Endothelial cell (in vitro differentiated cells): Measurements from ENCODE around the gene KCNJ6. TPM values are rescaled to one million over a fixed set of nuclear protein-coding genes. Genes with fewer than 3 reads are reported as not detected.

ENCODE experiments used
- DNase-seq: peaks from one replicate; pipeline ENCODE4 v3.0.0; 2021; ENCODE audit warnings: low spot score
- H3K27ac Mint-ChIP-seq: one replicate; pipeline ENCODE4 v1.8.0; 2021; ENCODE audit warnings: mixed read lengths, inconsistent platforms; ENCODE audit not compliant: unreplicated experiment
- H3K27me3 Mint-ChIP-seq: one replicate; pipeline ENCODE4 v1.8.0; 2021; ENCODE audit warnings: mild to moderate bottlenecking, moderate library complexity, mixed read lengths, inconsistent platforms; ENCODE audit not compliant: unreplicated experiment
- H3K36me3 Mint-ChIP-seq: one replicate; pipeline ENCODE4 v1.8.0; 2021; ENCODE audit warnings: mild to moderate bottlenecking, low read depth, mixed read lengths, inconsistent platforms; ENCODE audit not compliant: unreplicated experiment
- H3K4me1 Mint-ChIP-seq: one replicate; pipeline ENCODE4 v1.8.0; 2021; ENCODE audit warnings: mild to moderate bottlenecking, mixed read lengths, inconsistent platforms; ENCODE audit not compliant: unreplicated experiment
- H3K4me3 Mint-ChIP-seq: one replicate; pipeline ENCODE4 v1.8.0; 2021; ENCODE audit warnings: mild to moderate bottlenecking, mixed read lengths, inconsistent platforms; ENCODE audit not compliant: unreplicated experiment
- H3K9me3 Mint-ChIP-seq: one replicate; pipeline ENCODE4 v1.8.0; 2021; ENCODE audit warnings: mixed read lengths, inconsistent platforms; ENCODE audit not compliant: unreplicated experiment
- CTCF ChIP-seq: fragments of 200-600 bp; sonication (generic); IDR thresholded peaks from one replicate; pipeline ENCODE4 v1.5.0; 2021; ENCODE audit warnings: antibody characterized with exemption; ENCODE audit not compliant: unreplicated experiment
- total RNA-seq: library from RNA; stranded (reverse); fragmentation: NEBNext Ultra II Directional; extraction: Animal tissue kit (Norgen Biotek cat#: 25700); gene quantifications from one replicate; pipeline ENCODE4 v1.2.1, GENCODE V29; 2021; ENCODE audit not compliant: unreplicated experiment

The KCNJ6 gene
- total RNA-seq, 1 donor from 2014 or later: 0.41 TPM

DNA sequence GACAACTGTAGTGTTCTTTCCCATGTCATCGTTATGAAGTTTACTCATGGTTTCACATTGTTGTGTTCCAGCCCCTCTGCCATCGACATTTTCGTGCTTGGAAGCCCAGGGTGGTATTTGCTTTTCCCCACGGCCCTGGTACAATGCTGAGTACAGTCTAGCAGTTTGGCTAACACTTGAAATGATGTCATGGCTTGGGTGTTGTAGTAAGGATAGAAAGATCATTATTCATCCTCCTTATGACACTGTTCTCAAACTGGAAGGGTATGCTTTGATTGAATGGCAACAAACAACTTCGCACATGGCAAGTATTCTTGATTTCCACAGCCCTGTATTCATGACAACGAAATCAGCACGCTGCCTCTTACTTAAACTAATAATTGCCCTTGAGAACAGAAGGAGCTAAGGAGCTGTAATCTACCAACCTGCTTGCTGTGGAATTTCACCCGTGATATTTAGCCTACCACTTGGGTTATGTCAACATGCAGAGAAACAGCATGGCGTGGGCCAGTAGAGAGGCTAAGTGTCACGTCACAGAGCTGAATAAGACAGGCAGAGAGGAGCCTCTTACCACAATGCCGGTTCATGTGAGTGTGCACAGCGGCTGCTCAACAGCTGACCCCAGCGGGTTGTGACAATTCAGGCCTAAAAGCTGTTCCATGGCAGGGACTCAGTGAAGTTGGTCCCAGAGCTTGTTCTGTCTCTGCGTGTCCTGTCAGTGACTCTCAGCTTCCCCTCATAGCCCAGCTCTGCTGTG lies 73.9 kb downstream of the KCNJ6 start:
- no peaks in the 10 kb centered on the region for H3K36me3 Mint-ChIP-seq
- H3K27ac Mint-ChIP-seq: no peak overlapping the region
- H3K9me3 Mint-ChIP-seq: no peaks in the 10 kb centered on the region

DNA sequence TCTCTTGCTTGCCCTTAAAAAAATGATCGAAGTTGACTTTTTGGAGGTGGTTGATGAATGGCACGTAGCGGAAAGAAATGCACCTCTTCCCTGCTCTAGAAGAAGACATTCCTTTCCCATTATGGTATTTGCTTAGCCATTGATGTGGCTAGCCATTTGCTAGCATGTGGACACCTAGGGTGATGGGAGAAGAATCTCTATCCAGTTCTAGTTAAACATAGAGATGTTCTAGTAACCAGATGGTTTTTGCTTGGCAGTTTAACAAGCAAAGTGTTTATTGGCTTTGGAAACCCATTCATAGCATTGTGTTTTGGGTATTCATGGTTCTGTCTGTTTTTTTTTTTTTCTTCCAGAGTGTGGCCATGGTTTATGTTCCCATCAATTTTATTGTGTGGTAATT lies 78.9 kb downstream of the KCNJ6 start:
- H3K36me3 Mint-ChIP-seq: peaks cover 3% of the 10 kb centered on the region

More for the DNA sequence above, 73.9 kb downstream of the KCNJ6 start:
- Mint-ChIP-seq H3K4me1 (peaks cover 3% of the 10 kb centered on the region), H3K27me3 (peaks cover 5% of the 10 kb centered on the region), H3K4me3 (no peak overlapping the region)
- TF ChIP-seq CTCF: no peak
- no peak for DNase-seq

DNA sequence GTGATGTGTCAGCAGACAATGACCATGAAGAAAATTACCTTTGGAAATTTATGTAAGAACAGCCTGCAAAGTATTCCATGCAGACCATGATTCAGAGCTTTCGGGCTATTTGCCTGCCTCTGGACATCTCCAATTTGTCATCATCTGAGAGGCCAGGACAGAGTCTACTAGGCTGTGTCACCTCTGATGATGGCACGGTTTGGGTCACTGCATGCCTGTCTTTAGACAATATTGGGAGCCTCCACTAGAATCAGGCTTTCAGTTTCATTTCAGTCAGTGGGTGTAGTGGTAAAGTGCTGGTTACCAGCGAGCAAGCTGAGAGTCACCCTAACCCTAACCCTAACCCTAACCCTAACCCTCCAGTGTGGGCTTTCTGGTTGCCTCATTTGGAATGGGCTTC lies 80.8 kb downstream of the KCNJ6 start:
- H3K4me1 Mint-ChIP-seq: peaks cover 3% of the 10 kb centered on the region
- peaks cover 5% of the 10 kb centered on the region for H3K27me3 Mint-ChIP-seq
- DNase-seq: no peak
- peaks cover 3% of the 10 kb centered on the region for H3K36me3 Mint-ChIP-seq
- no peaks in the 10 kb centered on the region for H3K9me3 Mint-ChIP-seq
- H3K4me3 Mint-ChIP-seq: no peak overlapping the region
- TF ChIP-seq CTCF: no peak
- H3K27ac Mint-ChIP-seq: no peak overlapping the region

More for the DNA sequence above, 78.9 kb downstream of the KCNJ6 start:
- Mint-ChIP-seq H3K4me3 (no peak overlapping the region), H3K27me3 (peaks cover 2% of the 10 kb centered on the region), H3K27ac (no peak overlapping the region), H3K9me3 (no peaks in the 10 kb centered on the region), H3K4me1 (peaks cover 3% of the 10 kb centered on the region)
- no peak for TF ChIP-seq CTCF
- DNase-seq: no peak

DNA sequence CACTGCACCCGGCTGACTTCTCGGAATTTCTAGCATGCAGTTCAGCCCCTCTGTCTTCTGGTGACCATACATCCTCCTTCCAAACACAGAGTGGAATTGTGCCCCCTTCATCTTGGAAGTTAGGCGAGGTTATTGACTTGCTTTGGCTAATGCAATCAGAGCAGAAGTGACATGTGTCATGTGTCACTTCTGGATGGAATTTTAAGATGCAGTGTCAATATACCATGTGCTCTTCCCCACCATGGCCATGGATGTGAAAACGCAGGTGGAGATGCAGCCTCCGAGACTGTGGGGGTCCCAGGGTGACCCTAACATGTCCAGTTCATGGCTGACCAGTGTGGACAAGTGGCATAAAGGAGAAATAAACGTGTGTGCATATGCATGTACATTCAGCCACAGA lies 83.0 kb downstream of the KCNJ6 start:
- Mint-ChIP-seq H3K4me3 (no peak overlapping the region), H3K9me3 (no peaks in the 10 kb centered on the region), H3K27ac (no peak overlapping the region), H3K27me3 (peaks cover 7% of the 10 kb centered on the region), H3K4me1 (no peaks in the 10 kb centered on the region), H3K36me3 (peaks cover 3% of the 10 kb centered on the region)
- no peak for DNase-seq
- no peak for TF ChIP-seq CTCF

GRCh38 chr21:37829447-37829846 lies 86.8 kb downstream of the KCNJ6 start:
- H3K27me3 Mint-ChIP-seq: peaks cover 5% of the 10 kb centered on the region
- no peak overlapping the region for H3K4me3 Mint-ChIP-seq
- H3K4me1 Mint-ChIP-seq: no peaks in the 10 kb centered on the region
- no peak for TF ChIP-seq CTCF
- H3K36me3 Mint-ChIP-seq: no peaks in the 10 kb centered on the region
- H3K9me3 Mint-ChIP-seq: no peaks in the 10 kb centered on the region
- no peak overlapping the region for H3K27ac Mint-ChIP-seq
- DNase-seq: no peak
